Mesothelial cell of epicardium (in vitro differentiated cells): Measurements from ENCODE around the gene UBE2L5. TPM values are rescaled to one million over a fixed set of nuclear protein-coding genes. Genes with fewer than 3 reads are reported as not detected.

Experiments
- DNase-seq, 2 experiments: peaks; one replicate each; pipeline ENCODE4 v3.0.0; 2021; ENCODE audit warnings: low spot score in 2 of 2; ENCODE audit not compliant: unreplicated experiment in 2 of 2
- H3K27ac Mint-ChIP-seq: 2 replicates; pipeline ENCODE4 v1.8.0; 2021; ENCODE audit warnings: mixed read lengths
- H3K27me3 Mint-ChIP-seq: 2 replicates; pipeline ENCODE4 v1.8.0; 2021; ENCODE audit warnings: low read depth, mixed read lengths
- H3K36me3 Mint-ChIP-seq: 2 replicates; pipeline ENCODE4 v1.8.0; 2021; ENCODE audit warnings: mixed read lengths
- H3K4me1 Mint-ChIP-seq: 2 replicates; pipeline ENCODE4 v1.8.0; 2021; ENCODE audit warnings: mixed read lengths
- H3K4me3 Mint-ChIP-seq: 2 replicates; pipeline ENCODE4 v1.8.0; 2021; ENCODE audit warnings: mild to moderate bottlenecking, moderate library complexity, mixed read lengths
- H3K9me3 Mint-ChIP-seq: 2 replicates; pipeline ENCODE4 v1.8.0; 2021; ENCODE audit warnings: mixed read lengths
- CTCF ChIP-seq: fragments of 200-600 bp; sonication (generic); IDR thresholded peaks from one replicate; pipeline ENCODE4 v1.5.0; 2021; ENCODE audit warnings: antibody characterized with exemption; ENCODE audit not compliant: unreplicated experiment
- total RNA-seq: library from RNA; stranded (reverse); gene quantifications from 3 replicates; pipeline ENCODE4 v1.2.1, GENCODE V29; 2021

UBE2L5 gene
- total RNA-seq, 1 donor from 2014 or later: not detected

GRCh38 chr13:30477346-30478195 is 55.3 kb downstream of the UBE2L5 start:
- Mint-ChIP-seq H3K9me3 (no peaks in the 10 kb centered on the region), H3K4me1 (peaks cover 10% of the 10 kb centered on the region), H3K36me3 (no peaks in the 10 kb centered on the region), H3K27ac (no peak overlapping the region), H3K27me3 (no peaks in the 10 kb centered on the region), H3K4me3 (no peak overlapping the region)
- TF ChIP-seq CTCF: no peak
- DNase-seq: no peak

Other genes starting within 250 kb of the UBE2L5 start
- gene KATNAL1, start 114.9 kb upstream of the UBE2L5 start, total RNA-seq: 26.0 to 30.5 TPM (median 26.8 TPM) in 3 replicates
- gene HMGB1, start 43.4 kb downstream of the UBE2L5 start, total RNA-seq: 465 to 476 TPM (median 465 TPM) in 3 replicates
- 21.4 to 23.1 TPM (median 21.7 TPM) in 3 replicates for gene USPL1, start 195.4 kb downstream of the UBE2L5 start, total RNA-seq